Choroid plexus epithelial cell (primary cell): ENCODE results near the gene PSMC3.

Experiments
- DNase-seq: peaks from one replicate; pipeline ENCODE4 v3.0.0-alpha.2; 2010; ENCODE audit warnings: low read depth
- H3K4me3 ChIP-seq: 2 replicates; pipeline ENCODE4 v1.5.1; 2011; ENCODE audit warnings: low read depth, mild to moderate bottlenecking, control low read depth, low read length, moderate library complexity
- CTCF ChIP-seq: conservative IDR thresholded peaks from 2 replicates; pipeline ENCODE4 v1.5.1; 2011; ENCODE audit warnings: low read depth, mild to moderate bottlenecking, control low read depth, inconsistent platforms, low read length, moderate library complexity

The PSMC3 gene

GRCh38 chr11:47414685-47415070 is 11.6 kb downstream of the PSMC3 start:
- no peak for TF ChIP-seq CTCF
- DNase-seq = no peak
- H3K4me3 ChIP-seq = no peak overlapping the region

- no peak overlapping the region for H3K4me3 ChIP-seq
- no peak for TF ChIP-seq CTCF
- peak; percentile 59 for DNase-seq
Measured at GRCh38 chr11:47413908-47414684, 12.1 kb downstream of the PSMC3 start.

GRCh38 chr11:47413351-47413750 is 12.9 kb downstream of the PSMC3 start:
- no peak for DNase-seq
- TF ChIP-seq CTCF = no peak
- H3K4me3 ChIP-seq = no peak overlapping the region

DNA sequence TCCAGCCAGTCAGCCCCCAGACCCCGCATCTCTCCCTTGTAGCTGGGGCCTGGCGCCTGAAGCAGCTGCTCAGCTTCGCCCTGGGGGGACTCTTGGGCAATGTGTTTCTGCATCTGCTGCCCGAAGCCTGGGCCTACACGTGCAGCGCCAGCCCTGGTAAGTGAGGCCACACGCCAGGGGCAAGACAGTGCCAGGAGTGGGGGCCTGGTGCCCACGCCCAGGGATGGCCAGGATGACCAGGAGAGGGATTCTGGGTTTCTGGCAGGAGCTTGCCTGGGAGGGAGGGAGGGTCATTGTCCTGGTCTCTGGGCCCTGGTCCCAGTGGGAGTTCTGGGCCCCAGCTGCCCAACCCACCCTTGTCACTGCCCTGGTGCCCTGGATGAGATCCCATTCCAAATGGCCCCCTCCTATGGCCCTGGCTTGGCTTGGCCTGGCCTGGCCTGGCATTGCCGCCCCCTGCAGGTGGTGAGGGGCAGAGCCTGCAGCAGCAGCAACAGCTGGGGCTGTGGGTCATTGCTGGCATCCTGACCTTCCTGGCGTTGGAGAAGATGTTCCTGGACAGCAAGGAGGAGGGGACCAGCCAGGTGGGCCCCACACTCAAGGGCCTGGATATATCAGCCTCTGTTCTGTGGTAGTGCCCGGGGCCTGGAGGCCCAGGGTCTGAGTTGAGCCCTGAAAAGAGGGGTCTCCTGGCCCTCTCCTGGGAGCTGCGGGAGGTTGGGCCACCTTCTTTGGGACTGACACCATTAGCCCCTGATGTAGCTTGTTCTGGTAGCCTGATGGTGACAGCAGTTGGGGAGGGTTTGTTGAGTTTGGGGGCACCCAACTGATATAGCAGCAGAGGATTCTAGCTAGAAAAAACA is 14.1 kb downstream of the PSMC3 start:
- TF ChIP-seq CTCF = peak; percentile 81
- DNase-seq = peak; percentile 41
- H3K4me3 ChIP-seq = no peak overlapping the region

- DNase-seq = no peak
- no peak for TF ChIP-seq CTCF
- peak overlapping the region; percentile 70 for H3K4me3 ChIP-seq
Measured at GRCh38 chr11:47410370-47411264, 15.6 kb downstream of the PSMC3 start.

- H3K4me3 ChIP-seq = peak overlapping the region; percentile 70
- DNase-seq = no peak
- no peak for TF ChIP-seq CTCF
Measured at GRCh38 chr11:47409440-47410369, 16.5 kb downstream of the PSMC3 start.
